H1 (cell line): Measurements from ENCODE around the gene MOV10L1.

Experiments
- CHD2 ChIP-seq: IDR thresholded peaks from 2 replicates; pipeline ENCODE4 v1.6.1; 2012; ENCODE audit warnings: low read length, improper control_type of control experiment
- CTCF ChIP-seq, 3 experiments: IDR thresholded peaks; 1 replicate in 2 of 3; 2 replicates in 1 of 3; pipeline versions ENCODE4 v1.5.1 to v1.6.1; 2011; ENCODE audit warnings: low read length in 3 of 3, mild to moderate bottlenecking in 3 of 3, inconsistent platforms in 2 of 3, low read depth in 1 of 3, moderate library complexity in 1 of 3; ENCODE audit not compliant: insufficient read depth in 1 of 3; ENCODE audit errors: control extremely low read depth in 1 of 3
- EP300 ChIP-seq, 2 experiments: IDR thresholded peaks; 1 replicate in 1 of 2; 2 replicates in 1 of 2; pipeline ENCODE4 v1.6.1; 2011 to 2012; ENCODE audit warnings: low read depth in 2 of 2, low read length in 2 of 2, mild to moderate bottlenecking in 2 of 2, borderline replicate concordance in 1 of 2, inconsistent platforms in 1 of 2, moderate library complexity in 1 of 2
- EZH2 ChIP-seq: fragments of 200-600 bp; sonication (generic); IDR thresholded peaks from 2 replicates; pipeline ENCODE4 v1.7.1; 2012; ENCODE audit warnings: low read depth, mild to moderate bottlenecking, moderate library complexity, low read length, inconsistent platforms; ENCODE audit not compliant: severe bottlenecking
- MAX ChIP-seq: IDR thresholded peaks from 2 replicates; pipeline ENCODE4 v1.6.1; 2012; ENCODE audit warnings: inconsistent platforms
- RXRA ChIP-seq: IDR thresholded peaks from 2 replicates; pipeline ENCODE4 v1.6.1; 2011; ENCODE audit warnings: low read depth, mild to moderate bottlenecking, low read length, moderate library complexity; ENCODE audit not compliant: insufficient read depth
- TEAD4 ChIP-seq: IDR thresholded peaks from 2 replicates; pipeline ENCODE4 v1.6.1; 2012; ENCODE audit warnings: low read depth, low read length, inconsistent platforms, mixed read lengths

GRCh38 chr22:50190182-50190940 lies 100.6 kb downstream of the MOV10L1 start:
- TF ChIP-seq CHD2 (no peak), MAX (peak; percentile 63), EZH2 (no peak), CTCF (IDR thresholded peaks at IDR 0.05; ENCODE audit: control extremely low read depth in 1 of 3, insufficient read depth in 1 of 3, low read depth in 1 of 3, low read length in 3 of 3) (peak; percentile 38 to 75 (median 51); a peak in 3 of 4 replicates), EP300 (IDR thresholded peaks at IDR 0.05; ENCODE audit: borderline replicate concordance in 1 of 2, low read depth in 2 of 2, low read length in 2 of 2) (no peak), TEAD4 (no peak), RXRA (no peak)
